ENCODE data around the gene NAB2.
"Not testable (repeated sequence)": the region's sequence is repeated elsewhere in the genome, so short reads cannot be mapped to it uniquely, and the experiment has no call there.

Gene NAB2

DNA sequence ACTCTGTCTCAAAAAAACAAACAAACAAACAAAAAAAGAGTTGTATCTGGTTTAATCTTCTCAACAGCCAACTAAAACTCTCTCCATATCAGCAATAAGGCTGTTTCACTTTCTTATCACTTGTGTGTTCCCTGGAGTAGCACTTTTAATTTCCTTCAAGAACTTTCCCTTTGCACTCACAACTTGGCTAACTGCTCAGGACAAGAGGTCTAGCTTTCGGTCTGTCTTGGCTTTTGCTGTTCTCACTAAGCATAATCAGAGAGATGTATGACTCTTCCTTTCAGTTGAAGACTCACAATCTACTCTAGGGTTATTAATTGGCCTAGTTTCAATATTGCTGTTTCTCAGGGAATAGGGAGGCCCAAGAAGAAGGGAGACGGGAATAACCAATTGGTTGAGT is 22.7 kb upstream of the NAB2 start:
- DNase-seq (ENCODE audit: low read depth) = no peak

DNA sequence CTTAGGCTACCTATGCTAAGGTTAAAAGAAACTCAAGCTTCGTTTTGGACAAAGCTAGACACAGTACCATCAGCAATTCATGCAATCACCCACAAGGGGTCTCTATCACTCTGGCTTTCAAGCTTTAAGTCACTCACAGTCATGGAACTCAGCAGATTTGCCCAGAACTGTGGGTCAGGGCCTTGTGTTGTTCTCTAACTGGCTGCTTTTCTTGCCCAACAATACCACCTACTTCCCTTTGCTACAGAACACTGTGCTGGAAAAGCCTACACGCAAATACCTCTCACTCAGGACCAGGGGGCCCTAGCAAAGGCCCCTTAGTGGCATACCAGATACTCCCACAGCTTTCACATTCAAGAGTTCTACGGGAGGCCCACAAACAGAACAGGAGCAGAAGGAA is 19.4 kb upstream of the NAB2 start:
- peak; percentile 29 for DNase-seq (ENCODE audit: low read depth)

DNA sequence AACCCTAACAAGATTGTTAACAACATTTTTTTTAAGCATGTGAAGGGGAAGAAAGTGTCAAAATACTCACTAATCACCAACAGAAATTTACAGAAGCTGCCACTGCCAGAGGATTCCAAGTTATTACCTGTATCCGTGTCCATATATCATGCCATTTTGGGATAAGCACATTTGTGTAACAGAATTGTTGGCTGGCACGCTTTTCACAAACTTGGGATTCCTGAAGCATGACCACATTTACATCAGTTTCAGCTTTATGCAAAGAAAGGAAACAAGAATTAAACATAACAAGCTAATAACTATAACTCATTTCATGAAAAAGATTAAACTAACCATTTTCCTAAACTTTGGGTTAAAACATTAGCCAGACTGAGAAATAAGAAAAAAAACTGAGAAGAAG is 16.3 kb upstream of the NAB2 start:
- DNase-seq (ENCODE audit: low read depth) = no peak

DNA sequence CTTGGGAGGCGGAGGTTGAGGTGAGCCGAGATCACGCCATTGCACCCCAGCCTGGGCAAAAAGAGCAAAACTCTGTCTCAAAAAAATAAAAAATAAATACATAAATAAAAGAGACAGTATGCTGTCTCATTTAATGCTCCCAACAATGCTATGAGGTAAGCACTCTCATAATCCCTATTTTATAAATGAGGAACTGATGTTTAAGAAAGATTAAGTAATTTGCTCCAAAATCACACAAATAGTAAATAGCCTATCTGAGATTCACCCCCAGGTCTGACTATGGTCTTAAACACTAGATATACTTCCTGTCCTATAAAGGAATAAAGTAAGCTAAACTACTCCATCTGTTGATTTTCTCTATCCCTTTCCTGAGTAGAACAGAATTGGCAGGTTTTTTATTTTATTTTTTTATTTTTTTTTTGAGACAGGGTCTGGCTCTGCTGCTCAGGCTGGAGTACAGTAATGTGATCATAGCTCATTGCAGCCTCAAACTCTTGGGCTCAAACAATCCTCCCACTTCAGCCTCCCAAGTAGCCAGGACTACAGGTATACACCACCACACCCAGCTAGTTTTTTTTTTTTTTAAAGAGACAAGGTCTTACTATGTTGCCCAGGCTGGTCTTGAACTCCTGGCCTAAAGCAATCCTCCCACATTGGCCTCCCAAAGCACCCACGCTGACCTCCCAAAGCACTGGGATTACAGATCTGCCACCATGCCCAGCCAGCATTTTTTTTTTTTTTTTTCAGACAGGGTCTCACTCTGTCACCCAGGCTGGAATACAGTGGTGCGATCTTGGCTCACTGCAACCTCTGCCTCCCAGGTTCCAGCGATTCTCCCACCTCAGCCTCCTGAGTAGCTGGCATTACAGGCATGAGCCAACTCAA is 15.1 kb upstream of the NAB2 start:
- not testable (repeated sequence) for DNase-seq (ENCODE audit: low read depth)

DNA sequence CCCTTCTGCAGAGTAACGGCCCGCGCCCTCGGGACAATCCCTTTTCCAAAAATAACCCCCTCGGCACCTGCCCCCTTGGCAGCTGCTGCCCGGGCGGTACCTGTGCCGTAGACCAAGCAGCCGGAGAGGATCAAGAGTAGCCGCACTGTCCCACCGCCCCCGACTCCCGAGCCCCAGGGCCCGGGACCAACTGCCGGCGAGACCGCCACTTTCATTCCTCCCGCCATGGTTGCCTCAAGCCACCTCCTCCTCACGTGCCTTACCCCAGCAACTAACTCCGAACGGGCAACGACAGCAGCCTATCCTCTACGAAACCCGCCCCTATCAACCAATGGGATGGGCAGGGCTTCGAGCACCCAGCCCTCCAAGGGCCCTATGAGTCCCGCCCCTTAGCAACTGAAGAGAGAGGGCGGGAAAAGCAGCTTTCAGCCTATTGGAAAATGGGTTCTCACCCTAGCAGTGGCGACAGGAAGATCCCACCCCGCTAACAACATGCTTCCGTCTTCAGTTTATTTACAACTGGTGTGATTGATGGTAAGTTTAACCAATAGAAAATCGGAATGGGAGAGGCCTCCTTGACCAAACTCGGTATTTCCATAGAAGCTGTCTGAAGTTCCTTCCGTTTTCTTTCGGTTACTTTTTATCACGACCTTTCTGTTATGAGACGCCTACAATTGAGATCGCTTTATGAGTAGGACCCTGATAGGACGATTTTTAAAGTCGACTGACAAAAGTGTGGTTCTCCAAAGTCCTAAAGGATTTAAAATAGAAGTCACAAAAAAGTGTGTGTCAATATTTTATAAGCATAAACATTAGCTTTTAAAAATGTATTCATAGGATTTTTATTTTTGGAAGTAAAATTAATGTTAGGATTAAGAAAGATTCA is 10.2 kb upstream of the NAB2 start, which contains the start of gene NEMP1:
Gene NEMP1, minus strand, starts transcription at position 273 of the 886 bp plus-strand sequence. Its CDS starts 46 bp downstream, at position 227.
- peak; percentile 89 for DNase-seq (ENCODE audit: low read depth)

DNA sequence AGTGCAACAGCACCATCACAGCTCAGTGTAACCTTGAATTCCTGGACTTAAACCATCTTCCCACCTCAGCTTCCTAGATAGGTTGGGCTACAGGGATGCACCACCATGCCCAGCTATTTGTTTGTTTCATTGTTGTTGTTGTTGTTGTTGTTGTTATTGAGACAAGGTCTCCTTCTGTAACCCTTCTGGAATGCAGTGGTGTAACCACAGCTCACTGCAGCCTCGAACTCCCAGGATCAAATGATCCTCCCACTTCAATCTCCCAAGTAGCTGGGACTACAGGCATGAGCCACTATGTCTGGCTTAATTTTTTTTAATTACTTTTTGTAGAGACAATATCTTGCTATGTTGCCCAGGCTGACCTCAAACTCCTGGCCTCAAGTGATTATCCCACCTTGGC is 9.1 kb upstream of the NAB2 start:
- DNase-seq (ENCODE audit: low read depth) = no peak

DNA sequence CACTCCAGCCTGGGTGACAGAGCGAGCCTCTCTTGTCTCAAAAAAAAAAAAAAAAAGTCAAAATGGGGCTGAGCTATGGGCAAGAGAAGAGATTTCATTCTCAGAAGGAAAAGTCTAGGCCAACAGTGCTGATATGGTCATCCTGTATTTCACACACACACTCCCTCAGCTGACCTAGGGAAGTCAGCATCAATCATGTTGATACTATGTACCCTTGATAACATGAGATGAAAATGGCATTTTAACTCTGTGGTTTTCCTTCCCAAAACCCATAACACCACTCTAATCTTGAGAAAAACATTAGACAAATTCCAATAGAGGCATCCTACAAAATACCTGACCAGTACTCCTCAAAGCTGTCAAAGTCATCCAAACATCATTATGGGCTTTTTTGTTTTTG is 8.1 kb upstream of the NAB2 start:
- no peak for DNase-seq (ENCODE audit: low read depth)

DNA sequence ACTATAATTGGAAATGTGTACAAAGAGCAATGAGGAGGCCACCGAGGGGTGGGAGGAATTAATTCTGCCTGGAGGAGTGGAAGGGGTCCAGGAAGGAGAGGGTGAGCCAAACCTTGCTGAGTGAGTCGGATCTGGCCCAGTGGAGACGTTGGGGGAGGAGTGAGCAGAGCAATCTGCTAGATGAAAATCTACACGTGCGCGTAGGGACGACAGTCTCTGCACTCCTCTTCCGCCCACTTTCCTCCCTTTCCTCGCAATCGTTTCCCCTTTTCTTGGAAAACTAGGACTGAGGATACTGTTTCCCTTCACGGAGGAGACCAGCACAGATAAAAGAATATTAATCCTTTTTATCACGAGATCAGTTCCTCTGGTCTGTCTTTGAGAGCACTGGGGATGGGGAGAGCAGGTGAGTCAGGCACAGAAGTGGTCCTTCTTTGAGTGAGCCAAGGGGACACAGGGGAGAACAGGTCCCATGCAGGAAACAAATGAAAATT is 2.9 kb upstream of the NAB2 start:
- no peak for DNase-seq (ENCODE audit: low read depth)

DNA sequence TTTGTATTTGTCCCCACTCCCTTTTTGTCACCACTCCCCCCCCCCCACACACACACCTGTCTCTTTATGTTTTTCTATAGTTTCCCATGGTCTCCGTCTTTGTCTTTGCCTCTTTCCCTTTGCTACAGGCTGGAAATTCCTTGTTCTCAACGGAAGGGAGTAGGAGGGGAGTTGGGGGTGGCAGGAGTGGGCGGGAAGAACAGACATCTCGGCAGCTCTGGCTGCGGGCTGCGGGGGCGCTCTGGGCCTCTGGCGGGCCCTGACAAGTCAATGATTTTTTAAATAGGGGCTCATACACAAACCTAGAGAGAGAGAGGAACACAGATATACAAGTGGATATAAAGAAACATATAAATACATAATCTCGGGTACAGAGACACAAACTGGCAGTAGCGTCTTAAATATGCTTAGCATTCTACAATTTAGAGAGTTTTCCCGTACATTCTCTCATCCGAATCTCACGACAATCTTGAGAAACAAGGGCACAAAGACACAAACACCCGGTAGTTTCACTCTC is 2.4 kb upstream of the NAB2 start:
- no peak for DNase-seq (ENCODE audit: low read depth)

DNA sequence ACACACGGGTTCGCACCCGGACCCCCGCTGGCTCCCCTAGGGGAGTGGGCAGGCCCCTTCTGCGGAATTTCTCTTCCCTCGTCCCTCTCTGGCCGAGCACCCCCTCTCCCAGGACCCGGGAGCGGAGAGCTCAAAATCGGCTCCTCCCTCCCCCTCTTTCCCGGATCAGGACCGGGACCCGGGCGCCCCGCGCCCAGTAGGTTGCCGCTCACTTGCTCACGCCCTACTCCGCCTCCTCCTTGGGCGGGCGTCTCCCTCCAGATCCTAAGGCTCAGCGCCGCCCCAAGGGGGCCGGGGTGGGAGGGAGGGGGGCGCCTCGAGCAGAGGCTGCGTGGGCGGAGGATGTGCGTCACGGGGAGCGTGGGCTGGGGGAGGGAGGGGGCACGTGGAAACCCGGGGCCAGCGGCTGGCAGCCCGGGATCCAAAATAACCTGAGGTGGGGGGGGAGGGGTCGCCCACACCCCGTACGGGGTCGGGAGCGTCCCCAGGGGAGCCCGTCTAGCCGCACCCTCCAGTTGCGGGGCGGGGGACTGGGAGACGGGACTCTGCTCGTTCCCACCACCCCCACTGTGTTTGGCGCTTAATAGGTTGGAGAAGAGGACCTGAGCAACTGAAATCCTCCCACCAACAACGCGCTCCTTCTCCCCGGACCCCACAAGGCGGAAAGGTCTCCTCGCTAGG is 1.8 kb upstream of the NAB2 start:
- peak; percentile 91 for DNase-seq (ENCODE audit: low read depth)

DNA sequence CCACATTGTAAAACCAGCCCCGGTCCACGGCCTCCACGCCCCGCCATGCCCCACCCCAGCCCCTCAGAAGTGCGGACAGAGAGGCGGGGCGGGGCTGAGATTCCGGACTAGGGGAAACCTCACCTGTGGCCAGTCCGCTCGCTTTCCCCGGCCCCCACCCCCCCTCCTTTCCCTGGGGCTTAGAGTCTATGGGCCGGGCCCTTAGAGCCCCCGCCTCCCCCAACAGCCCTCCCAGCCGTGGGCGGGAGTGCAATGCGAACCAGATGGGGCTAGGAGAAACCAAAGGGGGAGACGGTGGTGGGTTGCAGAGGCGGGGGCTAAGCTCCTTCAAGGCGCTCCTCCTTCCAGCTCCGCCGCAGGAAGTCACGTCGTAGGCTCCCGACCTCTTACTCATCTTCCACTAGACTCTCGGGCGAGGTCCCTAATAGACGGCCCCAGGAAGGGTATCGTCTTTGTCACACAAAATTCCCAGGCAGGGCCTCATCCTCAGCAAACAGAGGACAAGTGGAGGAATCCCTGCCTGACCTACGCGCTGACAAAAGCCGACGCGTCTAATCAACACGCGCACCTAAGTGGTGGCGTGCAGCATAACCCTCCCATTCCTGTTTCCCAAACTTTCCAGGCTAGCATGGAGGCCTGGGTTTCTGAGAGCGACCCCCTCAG is 1.1 kb upstream of the NAB2 start:
- DNase-seq (ENCODE audit: low read depth) = peak; percentile 64

DNA sequence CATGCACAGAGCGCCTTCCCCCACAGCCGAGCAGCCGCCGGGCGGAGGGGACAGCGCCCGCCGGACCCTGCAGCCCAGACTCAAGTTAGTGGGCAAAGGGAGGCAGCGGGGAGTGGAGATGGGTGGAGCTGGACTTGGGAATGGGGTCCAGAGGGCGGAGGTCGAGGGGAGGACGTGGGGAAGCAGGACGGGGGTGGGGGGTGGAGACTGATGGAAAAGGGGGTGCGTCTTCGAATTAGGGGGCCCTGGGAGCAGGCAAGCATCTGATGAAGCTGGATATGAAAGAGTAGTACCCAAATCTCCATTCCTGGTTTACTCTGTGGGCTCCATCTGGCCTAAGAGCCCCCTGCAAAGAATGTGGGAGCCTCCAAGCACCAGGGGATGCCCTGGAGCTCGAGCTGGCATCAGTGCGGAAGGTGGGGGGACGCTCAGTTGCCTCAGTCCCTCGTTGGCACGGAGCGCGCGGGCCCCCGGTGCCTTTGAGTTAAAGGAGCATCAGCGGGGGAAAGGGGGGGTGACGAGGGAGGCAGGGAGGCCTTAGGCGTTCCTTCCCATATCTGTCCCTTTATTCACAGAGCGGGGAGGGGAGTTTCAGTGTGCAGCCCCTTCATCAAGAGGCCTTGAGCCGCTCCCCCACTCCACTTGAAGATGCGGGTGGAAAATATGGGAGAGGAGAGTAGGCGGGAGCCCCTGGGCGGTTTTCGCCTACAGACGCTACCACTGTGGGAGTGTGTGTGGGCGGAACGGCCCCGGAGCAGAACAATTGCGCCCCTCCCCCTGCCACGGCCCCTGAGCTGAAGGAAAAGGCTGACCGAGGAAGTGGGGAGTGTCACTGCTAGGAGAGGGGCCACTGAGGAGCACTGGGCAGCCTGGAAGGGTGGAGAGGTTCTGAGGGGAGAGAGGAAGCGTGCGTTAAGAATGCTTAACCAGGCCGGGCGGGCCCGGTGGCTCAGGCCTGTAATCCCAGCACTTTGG is 644 bp downstream of the NAB2 start:
- peak; percentile 33 for DNase-seq (ENCODE audit: low read depth)

DNA sequence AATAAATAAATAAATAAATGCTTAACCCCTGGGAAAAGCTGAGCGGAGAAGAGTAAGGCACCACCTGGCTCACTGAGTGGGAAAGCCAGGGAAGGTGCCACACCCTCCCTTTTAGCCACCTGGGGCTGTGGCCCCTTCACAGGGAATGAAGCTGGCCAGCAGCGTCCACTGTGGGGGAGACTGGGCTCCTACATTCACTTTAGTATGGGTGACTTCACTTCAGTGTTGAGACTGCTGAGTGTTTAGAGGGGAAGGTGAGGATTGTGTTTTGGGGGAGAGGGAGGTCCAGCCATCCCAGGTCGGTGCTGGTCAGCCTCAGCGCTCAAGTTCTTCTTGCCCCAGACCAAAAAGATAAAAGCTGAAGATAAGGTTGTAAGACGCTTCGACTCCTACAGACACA is 1.6 kb downstream of the NAB2 start:
- no peak for DNase-seq (ENCODE audit: low read depth)

DNA sequence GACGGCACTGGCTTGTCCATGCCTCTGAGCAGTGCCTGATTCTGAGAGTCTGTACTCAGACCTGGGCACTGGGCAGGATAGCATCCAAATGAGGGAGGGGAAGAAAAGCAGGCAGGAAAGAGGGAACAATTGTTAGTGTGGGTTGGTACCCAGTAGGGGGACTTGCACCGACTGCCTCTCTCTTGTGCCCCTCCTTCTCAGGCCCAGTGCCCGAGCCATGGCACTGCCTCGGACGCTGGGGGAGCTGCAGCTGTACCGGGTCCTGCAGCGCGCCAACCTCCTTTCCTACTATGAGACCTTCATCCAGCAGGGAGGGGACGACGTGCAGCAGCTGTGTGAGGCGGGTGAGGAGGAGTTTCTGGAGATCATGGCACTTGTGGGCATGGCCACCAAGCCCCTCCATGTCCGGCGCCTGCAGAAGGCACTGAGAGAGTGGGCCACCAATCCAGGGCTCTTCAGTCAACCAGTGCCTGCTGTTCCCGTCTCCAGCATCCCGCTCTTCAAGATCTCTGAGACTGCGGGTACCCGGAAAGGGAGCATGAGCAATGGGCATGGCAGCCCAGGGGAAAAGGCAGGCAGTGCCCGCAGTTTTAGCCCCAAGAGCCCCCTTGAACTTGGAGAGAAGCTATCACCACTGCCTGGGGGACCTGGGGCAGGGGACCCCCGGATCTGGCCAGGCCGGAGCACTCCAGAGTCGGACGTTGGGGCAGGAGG is 2.2 kb downstream of the NAB2 start:
- no peak for DNase-seq (ENCODE audit: low read depth)

DNA sequence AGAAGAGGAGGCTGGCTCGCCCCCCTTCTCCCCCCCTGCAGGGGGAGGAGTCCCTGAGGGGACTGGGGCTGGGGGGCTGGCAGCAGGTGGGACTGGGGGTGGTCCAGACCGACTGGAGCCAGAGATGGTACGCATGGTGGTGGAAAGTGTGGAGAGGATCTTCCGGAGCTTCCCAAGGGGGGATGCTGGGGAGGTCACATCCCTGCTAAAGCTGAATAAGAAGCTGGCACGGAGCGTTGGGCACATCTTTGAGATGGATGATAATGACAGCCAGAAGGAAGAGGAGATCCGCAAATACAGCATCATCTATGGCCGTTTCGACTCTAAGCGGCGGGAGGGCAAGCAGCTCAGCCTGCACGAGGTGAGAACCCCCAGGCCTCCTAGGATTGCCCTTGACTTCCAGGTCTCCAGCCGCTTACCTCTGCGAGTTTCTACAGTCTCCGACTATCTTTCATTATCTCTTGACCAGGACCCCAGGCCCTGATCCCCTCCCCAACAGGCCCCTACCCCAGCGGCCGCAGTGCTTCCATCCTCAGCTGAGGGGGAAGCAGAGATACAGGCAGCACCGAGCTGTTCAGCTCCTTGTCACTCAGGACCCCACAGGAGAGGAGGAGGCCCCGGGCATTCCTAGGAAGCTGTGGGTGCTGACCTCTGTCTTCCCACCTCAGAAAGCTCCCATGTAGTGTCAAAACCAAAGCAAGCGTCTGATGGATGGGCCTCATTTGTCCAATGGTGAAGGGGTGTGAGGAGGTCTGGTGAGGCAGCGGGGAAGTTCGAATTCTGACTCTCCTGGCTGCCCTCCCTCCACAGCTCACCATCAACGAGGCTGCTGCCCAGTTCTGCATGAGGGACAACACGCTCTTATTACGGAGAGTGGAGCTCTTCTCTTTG is 3.0 kb downstream of the NAB2 start:
- no peak for DNase-seq (ENCODE audit: low read depth)

DNA sequence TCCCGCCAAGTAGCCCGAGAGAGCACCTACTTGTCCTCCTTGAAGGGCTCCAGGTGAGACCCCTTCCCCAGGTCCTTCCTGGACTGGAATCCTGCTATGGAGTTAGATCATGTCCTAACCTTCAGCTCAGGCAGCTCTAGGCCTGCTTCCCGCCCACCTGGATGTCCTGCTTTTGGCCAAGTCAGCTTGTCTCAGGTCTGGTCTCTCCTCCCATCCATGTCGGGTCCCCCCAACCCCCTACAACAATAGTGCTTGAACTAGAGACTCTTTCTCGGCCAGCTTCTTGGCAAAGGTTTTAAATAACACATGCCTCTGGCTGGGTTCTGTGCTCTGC is 3.6 kb downstream of the NAB2 start:
- no peak for DNase-seq (ENCODE audit: low read depth)

DNA sequence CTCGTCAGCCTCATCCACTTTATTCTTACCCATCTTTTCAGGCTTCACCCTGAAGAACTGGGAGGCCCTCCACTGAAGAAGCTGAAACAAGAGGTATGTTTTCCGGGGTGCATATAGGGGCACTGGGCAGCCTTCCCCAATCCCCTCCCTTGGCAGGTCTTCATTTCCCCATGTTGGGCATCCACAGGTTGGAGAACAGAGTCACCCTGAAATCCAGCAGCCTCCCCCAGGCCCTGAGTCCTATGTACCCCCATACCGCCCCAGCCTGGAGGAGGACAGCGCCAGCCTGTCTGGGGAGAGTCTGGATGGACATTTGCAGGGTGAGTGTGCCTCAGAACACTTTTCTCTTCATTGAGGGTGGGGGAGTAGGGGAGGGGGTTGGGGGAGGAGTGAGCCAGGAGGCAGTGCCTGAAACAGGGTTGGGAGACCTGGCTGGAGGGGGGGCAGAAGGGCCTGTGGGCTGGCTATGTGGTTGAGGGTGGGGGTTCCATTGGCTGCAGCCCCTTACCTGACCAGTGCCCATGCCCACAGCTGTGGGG is 4.0 kb downstream of the NAB2 start:
- DNase-seq (ENCODE audit: low read depth) = no peak

All from stimulated activated CD8-positive, alpha-beta memory T cell treated with anti-CD3 and anti-CD28 coated beads, Interleukin-15, amount 100 ng/mL, for 1 hour (primary cell).